Measurements from ENCODE around the gene ENTPD7. TPM values are rescaled to one million over a fixed set of nuclear protein-coding genes. Genes with fewer than 3 reads are reported as not detected.
A peak's percentile ranks its signal among the peaks of the same experiment; 100 is the strongest.

The ENTPD7 gene
- polyA plus RNA-seq, 2 donors: 1.3 to 2.5 TPM

GRCh38 chr10:99633832-99634231 lies 25.5 kb upstream of the ENTPD7 start:
- Histone ChIP-seq H3K36me3 (ENCODE audit: control insufficient read depth in 2 of 2, insufficient read depth in 2 of 2, low read length in 1 of 2) (no peaks in the 10 kb centered on the region), H3K27me3 (ENCODE audit: control insufficient read depth in 1 of 2, insufficient read depth in 2 of 2, low read length in 2 of 2) (no peaks in the 10 kb centered on the region), H3K4me1 (ENCODE audit: control insufficient read depth in 2 of 2, insufficient read depth in 2 of 2, low read length in 1 of 2) (no peaks in the 10 kb centered on the region)

GRCh38 chr10:99647601-99648151 lies 11.6 kb upstream of the ENTPD7 start:
- 78 to 92% methylated on average over 2 of the region's 2 CpGs for WGBS, 2 donors

More at GRCh38 chr10:99633832-99634231, 25.5 kb upstream of the ENTPD7 start:
- Histone ChIP-seq H3K4me3 (ENCODE audit: low read depth in 1 of 2, low read length in 2 of 2) (no peak overlapping the region), H3K9me3 (ENCODE audit: control insufficient read depth in 2 of 2, insufficient read depth in 1 of 2, low read depth in 1 of 2, low read length in 1 of 2) (no peaks in the 10 kb centered on the region), H3K27ac (ENCODE audit: low read depth in 2 of 2, low read length in 1 of 2) (no peak overlapping the region)

GRCh38 chr10:99648717-99649116 lies 10.6 kb upstream of the ENTPD7 start:
- Histone ChIP-seq H3K27me3 (ENCODE audit: control insufficient read depth in 1 of 2, insufficient read depth in 2 of 2, low read length in 2 of 2) (no peaks in the 10 kb centered on the region), H3K4me1 (ENCODE audit: control insufficient read depth in 2 of 2, insufficient read depth in 2 of 2, low read length in 1 of 2) (no peaks in the 10 kb centered on the region), H3K9me3 (ENCODE audit: control insufficient read depth in 2 of 2, insufficient read depth in 1 of 2, low read depth in 1 of 2, low read length in 1 of 2) (no peaks in the 10 kb centered on the region), H3K4me3 (ENCODE audit: low read depth in 1 of 2, low read length in 2 of 2) (no peak overlapping the region), H3K36me3 (ENCODE audit: control insufficient read depth in 2 of 2, insufficient read depth in 2 of 2, low read length in 1 of 2) (no peaks in the 10 kb centered on the region), H3K27ac (ENCODE audit: low read depth in 2 of 2, low read length in 1 of 2) (no peak overlapping the region)
- WGBS, 2 donors: 0 to 24% methylated on average over 1 of the region's 1 CpG

More at GRCh38 chr10:99647601-99648151, 11.6 kb upstream of the ENTPD7 start:
- Histone ChIP-seq H3K4me1 (ENCODE audit: control insufficient read depth in 2 of 2, insufficient read depth in 2 of 2, low read length in 1 of 2) (no peaks in the 10 kb centered on the region), H3K36me3 (ENCODE audit: control insufficient read depth in 2 of 2, insufficient read depth in 2 of 2, low read length in 1 of 2) (no peaks in the 10 kb centered on the region), H3K27me3 (ENCODE audit: control insufficient read depth in 1 of 2, insufficient read depth in 2 of 2, low read length in 2 of 2) (no peaks in the 10 kb centered on the region), H3K27ac (ENCODE audit: low read depth in 2 of 2, low read length in 1 of 2) (no peak overlapping the region), H3K9me3 (ENCODE audit: control insufficient read depth in 2 of 2, insufficient read depth in 1 of 2, low read depth in 1 of 2, low read length in 1 of 2) (no peaks in the 10 kb centered on the region), H3K4me3 (ENCODE audit: low read depth in 1 of 2, low read length in 2 of 2) (no peak overlapping the region)

DNA sequence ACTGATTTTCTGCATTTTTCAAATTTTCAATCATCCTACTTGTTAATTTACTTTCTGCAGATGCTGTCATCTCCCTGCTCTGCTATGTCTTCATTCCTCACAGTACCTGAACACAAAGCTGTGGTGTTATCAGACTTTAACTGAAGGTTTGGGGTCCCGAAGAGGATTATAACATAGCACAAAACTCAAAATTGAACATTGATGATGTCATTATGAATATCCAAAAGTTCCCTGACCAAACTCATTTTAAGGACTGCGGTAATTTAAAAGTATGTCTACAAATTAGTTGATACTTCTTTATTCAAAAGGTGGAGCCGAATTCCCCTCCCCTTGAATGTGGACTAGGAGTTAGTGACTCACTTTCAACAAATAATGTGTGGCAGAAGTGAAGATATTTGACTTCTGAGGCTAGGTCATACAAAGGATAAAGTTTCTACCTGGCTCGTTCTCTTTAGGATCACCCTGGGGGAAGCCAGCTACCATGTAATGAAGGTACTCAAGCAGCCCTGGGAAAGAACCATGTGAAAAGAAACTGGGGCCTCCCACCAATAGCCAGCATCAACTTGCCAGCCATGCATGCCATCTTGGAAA lies 6.4 kb upstream of the ENTPD7 start:
- H3K9me3 ChIP-seq (ENCODE audit: control insufficient read depth in 2 of 2, insufficient read depth in 1 of 2, low read depth in 1 of 2, low read length in 1 of 2): no peaks in the 10 kb centered on the region
- no peaks in the 10 kb centered on the region for H3K27me3 ChIP-seq (ENCODE audit: control insufficient read depth in 1 of 2, insufficient read depth in 2 of 2, low read length in 2 of 2)
- WGBS, 2 donors: 59 to 64% methylated on average over 4 of the region's 4 CpGs
- H3K4me3 ChIP-seq (ENCODE audit: low read depth in 1 of 2, low read length in 2 of 2): no peak overlapping the region
- peak overlapping the region in 1 of 2 donors; percentile 15 for H3K27ac ChIP-seq (ENCODE audit: low read depth in 2 of 2, low read length in 1 of 2)
- H3K4me1 ChIP-seq (ENCODE audit: control insufficient read depth in 2 of 2, insufficient read depth in 2 of 2, low read length in 1 of 2): no peaks in the 10 kb centered on the region
- no peaks in the 10 kb centered on the region for H3K36me3 ChIP-seq (ENCODE audit: control insufficient read depth in 2 of 2, insufficient read depth in 2 of 2, low read length in 1 of 2)

DNA sequence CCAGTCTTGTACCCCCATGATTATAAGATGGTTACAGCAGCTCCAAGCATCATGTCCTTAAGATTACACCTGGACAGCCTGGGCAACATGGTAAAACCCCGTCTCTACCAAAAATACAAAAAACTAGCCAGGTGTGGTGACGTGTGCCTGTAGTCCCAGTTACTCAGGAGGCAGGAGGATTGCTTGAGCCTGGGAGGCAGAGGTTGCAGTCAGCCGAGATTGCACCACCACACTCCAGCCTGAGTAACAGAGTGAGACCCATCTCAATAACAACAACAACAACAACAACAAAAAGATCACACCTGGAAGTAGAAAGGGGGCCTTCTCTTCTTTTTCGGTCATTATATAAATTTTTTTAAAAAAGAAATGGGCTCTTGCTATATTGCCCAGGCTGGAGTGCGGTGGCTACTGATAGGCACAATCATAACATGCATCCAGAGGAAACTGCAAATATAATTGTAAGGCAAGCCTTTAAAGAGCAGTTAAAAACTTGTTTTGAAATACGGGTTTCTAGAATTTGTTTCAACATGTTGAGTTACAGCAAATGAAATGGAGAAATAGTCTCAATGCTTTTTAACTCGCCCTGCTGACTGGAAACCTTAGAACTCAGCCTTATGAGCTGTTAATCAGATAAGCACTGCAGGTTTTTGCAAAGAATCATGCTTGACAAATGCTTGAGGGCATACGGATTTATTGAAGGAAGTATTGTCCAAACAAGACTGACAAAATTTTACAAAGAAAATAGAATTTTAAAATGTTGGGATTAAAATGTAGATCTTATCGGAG lies 4.7 kb upstream of the ENTPD7 start:
- H3K9me3 ChIP-seq (ENCODE audit: control insufficient read depth in 2 of 2, insufficient read depth in 1 of 2, low read depth in 1 of 2, low read length in 1 of 2): no peaks in the 10 kb centered on the region
- no peak overlapping the region for H3K4me3 ChIP-seq (ENCODE audit: low read depth in 1 of 2, low read length in 2 of 2)
- H3K27me3 ChIP-seq (ENCODE audit: control insufficient read depth in 1 of 2, insufficient read depth in 2 of 2, low read length in 2 of 2): no peaks in the 10 kb centered on the region
- no peaks in the 10 kb centered on the region for H3K36me3 ChIP-seq (ENCODE audit: control insufficient read depth in 2 of 2, insufficient read depth in 2 of 2, low read length in 1 of 2)
- H3K27ac ChIP-seq (ENCODE audit: low read depth in 2 of 2, low read length in 1 of 2): peak overlapping the region; percentile 72 to 76
- peaks cover 0 to 2% of the 10 kb centered on the region in 2 donors for H3K4me1 ChIP-seq (ENCODE audit: control insufficient read depth in 2 of 2, insufficient read depth in 2 of 2, low read length in 1 of 2)
- WGBS, 2 donors: 49 to 74% methylated on average over 9 of the region's 9 CpGs

DNA sequence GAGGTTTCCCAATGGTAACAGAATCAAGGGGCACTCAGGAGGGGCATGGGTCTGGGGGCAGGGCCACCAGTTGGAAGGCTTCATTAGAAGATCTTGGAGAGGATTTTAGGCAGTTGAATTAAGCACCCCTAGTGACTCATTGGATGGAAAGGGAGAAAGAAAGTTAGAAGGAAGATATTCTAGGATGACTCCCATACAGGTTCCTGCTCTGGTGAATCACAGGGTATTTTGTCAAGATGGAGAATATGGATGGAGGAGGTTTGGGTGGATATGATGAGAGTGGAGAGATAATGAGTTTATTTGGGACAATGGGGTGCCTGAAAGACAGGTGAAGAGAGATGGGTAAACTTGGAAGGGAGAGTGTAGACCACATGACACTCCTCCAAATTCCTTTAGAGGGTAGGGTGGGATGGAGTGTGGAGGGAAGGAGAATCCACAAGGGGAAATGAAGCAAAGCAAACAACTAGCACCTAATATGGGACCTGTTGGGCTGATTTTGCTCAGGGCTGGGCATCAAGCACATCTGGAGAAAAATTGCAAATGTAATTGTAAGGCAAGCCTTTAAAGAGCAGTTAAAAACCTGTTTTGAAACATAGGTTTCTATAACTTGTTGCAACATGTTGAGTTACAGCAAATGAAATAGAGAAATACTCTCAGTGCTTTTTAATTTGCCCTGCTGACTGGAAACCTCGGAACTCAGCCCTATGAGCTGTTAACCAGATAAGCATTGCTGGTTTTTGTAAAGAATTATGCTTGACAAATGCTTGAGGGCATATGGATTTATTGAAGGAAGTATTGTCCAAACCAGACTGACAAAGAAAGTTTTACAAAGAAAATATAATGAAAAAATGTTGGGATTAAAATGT lies 2.9 kb upstream of the ENTPD7 start:
- 0 to 27% methylated on average over 1 of the region's 1 CpG for WGBS, 2 donors

GRCh38 chr10:99658622-99659030 lies 683 bp upstream of the ENTPD7 start:
- peaks cover 0 to 2% of the 10 kb centered on the region in 2 donors for H3K4me1 ChIP-seq (ENCODE audit: control insufficient read depth in 2 of 2, insufficient read depth in 2 of 2, low read length in 1 of 2)
- H3K36me3 ChIP-seq (ENCODE audit: control insufficient read depth in 2 of 2, insufficient read depth in 2 of 2, low read length in 1 of 2): peaks cover 0 to 2% of the 10 kb centered on the region in 2 donors
- H3K9me3 ChIP-seq (ENCODE audit: control insufficient read depth in 2 of 2, insufficient read depth in 1 of 2, low read depth in 1 of 2, low read length in 1 of 2): no peaks in the 10 kb centered on the region
- H3K27ac ChIP-seq (ENCODE audit: low read depth in 2 of 2, low read length in 1 of 2): peak overlapping the region; percentile 79 to 88
- peak overlapping the region; percentile 79 to 92 for H3K4me3 ChIP-seq (ENCODE audit: low read depth in 1 of 2, low read length in 2 of 2)
- 7 to 10% methylated on average over 24 of the region's 24 CpGs for WGBS, 2 donors
- H3K27me3 ChIP-seq (ENCODE audit: control insufficient read depth in 1 of 2, insufficient read depth in 2 of 2, low read length in 2 of 2): no peaks in the 10 kb centered on the region

More for the DNA sequence above, 2.9 kb upstream of the ENTPD7 start:
- H3K4me3 ChIP-seq (ENCODE audit: low read depth in 1 of 2, low read length in 2 of 2): no peak overlapping the region
- no peaks in the 10 kb centered on the region for H3K27me3 ChIP-seq (ENCODE audit: control insufficient read depth in 1 of 2, insufficient read depth in 2 of 2, low read length in 2 of 2)
- H3K27ac ChIP-seq (ENCODE audit: low read depth in 2 of 2, low read length in 1 of 2): peak overlapping the region; percentile 78 to 89
- no peaks in the 10 kb centered on the region for H3K36me3 ChIP-seq (ENCODE audit: control insufficient read depth in 2 of 2, insufficient read depth in 2 of 2, low read length in 1 of 2)
- H3K9me3 ChIP-seq (ENCODE audit: control insufficient read depth in 2 of 2, insufficient read depth in 1 of 2, low read depth in 1 of 2, low read length in 1 of 2): no peaks in the 10 kb centered on the region
- H3K4me1 ChIP-seq (ENCODE audit: control insufficient read depth in 2 of 2, insufficient read depth in 2 of 2, low read length in 1 of 2): peaks cover 0 to 2% of the 10 kb centered on the region in 2 donors

DNA sequence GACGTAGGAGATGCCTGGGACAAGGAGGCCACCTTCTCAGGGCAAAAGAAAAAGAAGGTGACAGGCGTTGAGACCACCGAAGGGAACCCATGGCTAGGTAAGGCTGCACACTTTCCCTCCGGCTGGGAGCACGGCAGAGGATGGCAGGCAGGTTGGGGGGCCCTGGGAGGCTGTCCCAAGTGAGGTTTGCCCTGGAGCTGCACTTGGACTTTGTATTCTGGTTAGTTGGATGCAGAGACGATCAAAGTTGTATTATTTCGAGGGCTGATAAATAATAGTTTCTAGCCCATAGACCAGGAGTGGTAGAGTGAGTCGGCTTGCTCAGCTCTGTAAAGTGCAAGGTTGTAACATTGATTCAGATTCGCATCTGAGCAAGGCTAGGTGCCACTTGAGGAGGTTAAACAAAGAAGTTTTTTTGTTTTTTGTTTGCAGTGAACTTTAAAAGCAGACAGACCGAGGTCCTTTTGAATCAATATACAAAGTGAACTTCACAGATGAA lies 608 bp downstream of the ENTPD7 start:
- no peaks in the 10 kb centered on the region for H3K27me3 ChIP-seq (ENCODE audit: control insufficient read depth in 1 of 2, insufficient read depth in 2 of 2, low read length in 2 of 2)
- peaks cover 0 to 4% of the 10 kb centered on the region in 2 donors for H3K36me3 ChIP-seq (ENCODE audit: control insufficient read depth in 2 of 2, insufficient read depth in 2 of 2, low read length in 1 of 2)
- no peaks in the 10 kb centered on the region for H3K9me3 ChIP-seq (ENCODE audit: control insufficient read depth in 2 of 2, insufficient read depth in 1 of 2, low read depth in 1 of 2, low read length in 1 of 2)
- peaks cover 0 to 2% of the 10 kb centered on the region in 2 donors for H3K4me1 ChIP-seq (ENCODE audit: control insufficient read depth in 2 of 2, insufficient read depth in 2 of 2, low read length in 1 of 2)
- H3K4me3 ChIP-seq (ENCODE audit: low read depth in 1 of 2, low read length in 2 of 2): peak overlapping the region; percentile 79 to 92
- WGBS, 2 donors: 10 to 11% methylated on average over 10 of the region's 10 CpGs
- peak overlapping the region; percentile 79 to 88 for H3K27ac ChIP-seq (ENCODE audit: low read depth in 2 of 2, low read length in 1 of 2)

All from esophagus (tissue), 2 donors.